NCI-H146 treated with DMSO at 0.1 percent for 48 hours (cell line): Measurements from ENCODE around the gene UBP1.
"Not testable (repeated sequence)": the region's sequence is repeated elsewhere in the genome, so short reads cannot be mapped to it uniquely, and the experiment has no call there.

Experiments
- DNase-seq: peaks from one replicate; lab custom pipeline; 2025; ENCODE audit not compliant: unreplicated experiment; lab: John Stamatoyannopoulos, UW

UBP1 gene

GRCh38 chr3:33437556-33438283, 2.5 kb downstream of the UBP1 start:
- no peak for DNase-seq

GRCh38 chr3:33433843-33434242, 6.4 kb downstream of the UBP1 start:
- no peak for DNase-seq

- DNase-seq, result no peak
Measured at GRCh38 chr3:33430571-33430970, 9.6 kb downstream of the UBP1 start.

DNA sequence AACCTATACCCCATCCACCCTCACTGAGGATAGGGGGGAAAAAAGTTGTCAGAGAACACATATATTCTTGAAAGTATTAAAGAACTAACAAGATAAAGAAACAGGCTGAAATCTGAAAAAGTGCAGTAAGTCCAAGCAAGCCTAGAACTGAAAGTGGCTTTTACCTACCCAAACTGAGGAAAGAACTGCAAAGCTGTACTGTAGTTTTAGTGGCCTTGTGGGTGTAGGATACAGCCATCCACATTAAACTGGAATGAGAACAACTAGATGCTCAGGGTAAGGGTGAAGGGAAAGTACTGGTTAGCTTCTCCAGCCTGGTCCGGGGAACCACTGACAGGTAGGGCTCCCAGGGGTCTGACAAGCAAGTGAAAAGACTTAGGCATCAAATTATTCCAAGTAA, 10.1 kb downstream of the UBP1 start:
- no peak for DNase-seq

DNA sequence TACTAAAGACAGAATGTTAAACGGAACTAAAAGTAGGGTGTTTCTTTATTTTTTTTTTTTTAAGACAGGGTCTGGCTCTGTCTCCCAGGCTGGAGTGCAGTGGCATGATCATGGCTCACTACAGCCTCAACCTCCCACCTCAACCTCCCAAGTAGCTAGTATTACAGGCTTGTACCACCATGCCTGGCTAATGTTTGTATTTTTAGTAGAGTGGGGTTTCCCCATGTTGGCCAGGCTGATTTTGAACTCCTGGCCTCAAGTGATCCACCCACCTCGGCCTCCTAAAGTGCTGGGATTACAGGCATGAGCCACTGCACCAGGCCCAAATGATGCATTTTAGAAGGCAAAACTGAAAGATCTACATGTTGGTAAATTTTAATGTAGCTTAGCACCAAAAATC, 10.9 kb downstream of the UBP1 start:
- DNase-seq, result not testable (repeated sequence)

- DNase-seq, result no peak
Measured at GRCh38 chr3:33428734-33429133, 11.5 kb downstream of the UBP1 start.

DNA sequence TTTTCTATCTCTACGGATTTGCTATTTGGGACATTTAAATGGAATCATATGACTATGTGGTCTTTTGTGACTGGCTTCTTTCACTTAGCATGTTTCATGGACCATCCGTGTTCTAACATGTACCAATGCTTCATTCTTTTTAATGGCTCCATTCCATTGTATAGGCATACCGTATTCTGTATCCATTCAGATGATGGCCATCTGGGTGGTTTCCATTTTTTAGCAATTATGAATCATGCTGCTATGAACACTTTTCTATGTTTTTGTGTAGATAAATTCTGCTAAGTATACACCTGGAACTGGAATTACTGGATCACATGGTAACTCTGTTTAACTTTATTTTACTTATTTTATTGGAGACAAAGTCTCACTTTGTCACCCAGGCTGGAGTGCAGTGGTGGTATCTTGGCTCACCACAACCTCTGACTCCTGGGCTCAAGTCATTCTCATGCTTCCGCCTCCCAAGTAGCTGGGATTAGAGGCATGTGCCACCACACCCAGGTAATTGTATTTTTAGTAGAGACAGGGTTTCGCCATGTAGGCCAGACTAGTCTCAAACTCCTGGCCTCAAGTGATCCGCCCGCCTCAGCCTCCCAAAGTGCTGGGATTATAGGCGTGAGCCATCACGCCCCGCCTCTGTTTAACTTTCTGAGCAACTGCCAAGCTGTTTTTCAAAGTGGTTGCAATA, 13.4 kb downstream of the UBP1 start:
- no peak for DNase-seq

- DNase-seq, result peak; percentile 89
Measured at GRCh38 chr3:33426068-33426467, 14.1 kb downstream of the UBP1 start.

DNA sequence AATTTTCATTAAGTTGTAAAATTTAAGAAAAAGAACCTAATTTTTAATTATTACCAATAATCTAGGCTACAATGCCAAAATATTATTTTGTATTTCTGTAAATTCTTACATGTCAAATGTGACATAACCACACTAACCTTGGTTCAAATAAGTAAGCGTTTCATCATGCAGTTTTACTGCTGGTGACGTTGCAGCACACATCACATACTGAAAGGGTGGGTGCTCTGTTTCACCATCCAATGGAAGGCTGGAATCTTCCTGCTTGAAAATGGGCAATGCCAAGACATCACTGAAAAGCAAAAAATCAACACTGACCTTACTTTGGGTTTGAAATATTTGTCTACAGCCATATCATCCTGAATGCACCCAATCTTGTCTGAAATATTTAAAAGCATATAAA, 14.8 kb downstream of the UBP1 start:
- DNase-seq, result no peak

GRCh38 chr3:33424606-33425452, 15.4 kb downstream of the UBP1 start:
- DNase-seq, result no peak

- DNase-seq, result no peak
Measured at GRCh38 chr3:33420966-33421365, 19.2 kb downstream of the UBP1 start.

GRCh38 chr3:33419948-33420347, 20.3 kb downstream of the UBP1 start:
- no peak for DNase-seq

- no peak for DNase-seq
Measured at GRCh38 chr3:33417066-33417673, 23.0 kb downstream of the UBP1 start.

DNA sequence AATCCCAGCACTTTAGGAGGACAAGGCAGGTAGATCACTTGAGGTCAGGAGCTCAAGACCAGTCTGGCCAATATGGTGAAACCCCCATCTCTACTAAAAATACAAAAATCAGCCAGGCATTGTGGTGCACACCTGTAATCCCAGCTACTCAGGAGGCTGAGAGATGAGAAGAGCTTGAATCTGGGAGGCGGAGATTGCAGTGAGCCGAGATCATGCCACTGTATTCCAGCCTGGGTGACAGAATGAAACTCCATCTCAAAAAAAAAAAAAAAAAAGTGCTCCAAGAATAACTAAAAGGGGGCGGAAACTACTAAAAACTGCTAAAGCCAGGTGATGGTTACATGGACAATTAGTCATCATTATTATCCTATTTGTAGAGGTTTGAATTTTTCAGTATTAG, 29.4 kb downstream of the UBP1 start:
- not testable (repeated sequence) for DNase-seq

DNA sequence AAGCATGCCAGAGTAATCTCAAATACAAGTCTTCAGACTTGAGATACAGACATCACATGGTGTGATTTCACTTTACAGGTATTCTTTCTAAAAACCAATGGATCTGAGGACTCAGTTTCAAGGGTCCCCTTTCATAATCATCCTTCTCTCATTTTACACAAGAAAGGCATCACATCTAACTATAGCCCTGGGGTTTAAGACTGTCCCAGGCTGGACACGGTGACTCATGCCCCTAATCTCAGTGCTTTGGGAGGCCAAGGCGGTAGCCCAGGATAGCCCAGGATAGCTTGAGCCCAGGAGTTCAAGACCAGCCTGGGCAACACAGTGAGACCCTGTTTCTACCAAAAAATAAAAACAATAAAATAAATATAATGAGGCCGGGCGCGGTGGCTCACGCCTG, 36.4 kb downstream of the UBP1 start:
- DNase-seq, result no peak

DNA sequence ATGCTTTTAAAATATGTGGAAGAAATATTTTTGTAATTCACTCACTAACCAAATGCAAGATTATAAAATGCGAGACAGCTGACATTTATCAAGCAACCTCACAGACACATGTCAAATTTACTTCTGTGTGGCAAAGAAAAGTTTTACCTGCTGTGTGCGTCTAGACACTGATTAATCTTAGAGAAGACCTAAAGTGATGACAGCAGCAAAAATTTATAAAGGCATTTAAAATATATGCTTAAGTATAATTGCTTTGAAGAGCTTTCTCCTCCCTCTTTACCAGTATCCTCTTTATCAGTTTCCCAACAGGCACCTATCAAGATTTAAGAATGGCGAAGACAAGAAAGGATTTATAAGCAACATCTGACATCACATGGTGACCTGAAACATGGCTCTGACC, 37.3 kb downstream of the UBP1 start:
- no peak for DNase-seq

DNA sequence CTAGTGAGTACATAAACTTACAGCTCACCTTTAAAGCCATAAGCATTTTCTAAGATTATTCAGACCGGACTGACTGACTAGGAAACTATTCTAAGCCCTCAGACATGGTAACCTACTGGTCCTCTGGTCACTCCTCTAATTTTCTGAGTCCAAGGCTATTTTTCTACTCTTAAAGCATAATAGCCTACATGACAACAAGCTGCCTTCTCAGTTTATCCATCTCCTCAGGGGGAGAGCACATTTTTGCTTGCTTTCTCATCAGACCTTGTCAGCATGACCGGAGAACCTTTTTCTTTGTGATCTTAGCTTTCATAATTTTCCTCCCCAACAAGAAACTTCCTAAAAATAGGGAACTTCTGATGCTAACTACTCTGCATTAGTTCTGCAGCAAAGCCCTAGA, 38.4 kb downstream of the UBP1 start:
- no peak for DNase-seq

- DNase-seq, result no peak
Measured at GRCh38 chr3:33398410-33398809, 41.8 kb downstream of the UBP1 start.

DNA sequence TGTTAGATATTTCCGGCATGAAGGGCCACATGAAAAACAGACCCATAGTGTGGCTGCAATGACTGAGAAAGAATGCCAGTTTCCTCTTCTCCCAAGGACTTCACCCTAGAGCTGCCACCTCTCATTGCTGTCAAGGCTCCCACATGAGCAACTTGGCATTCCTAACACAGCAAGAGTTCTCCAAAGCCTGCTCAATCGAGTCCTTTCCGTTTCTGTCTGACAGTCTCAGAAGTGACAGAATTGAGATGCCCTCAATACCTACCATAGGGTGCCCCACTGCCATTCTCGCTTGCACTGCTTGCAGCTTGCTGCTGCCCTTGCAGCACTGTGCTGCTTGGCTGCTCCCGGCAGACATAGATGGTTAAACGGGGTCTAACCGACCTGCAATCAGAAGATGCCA, 44.3 kb downstream of the UBP1 start:
- DNase-seq, result no peak

GRCh38 chr3:33394403-33395054, 45.7 kb downstream of the UBP1 start:
- DNase-seq, result no peak

- DNase-seq, result no peak
Measured at GRCh38 chr3:33392703-33393125, 47.5 kb downstream of the UBP1 start.
